Gastroesophageal sphincter (tissue), 3 donors: ENCODE measurements around the gene PLA2G4D.

Experiments
- EP300 ChIP-seq: sonication (generic); formaldehyde crosslinking; IDR thresholded peaks from one replicate; pipeline ENCODE4 v1.6.1; 2017; ENCODE audit warnings: antibody characterized with exemption, mild to moderate bottlenecking
- POLR2A ChIP-seq, 2 donors: fragments of 450-650 bp; IDR thresholded peaks; one replicate each; pipeline ENCODE4 v1.6.1; 2017; ENCODE audit warnings: antibody characterized with exemption in 2 of 2, mild to moderate bottlenecking in 2 of 2, moderate library complexity in 1 of 2
- TF ChIP-seq, protein P1 (sequence below), 4 experiments: fragments of 200-600 bp in 2 of 4; fragments of 450-650 bp in 2 of 4; sonication (generic) in 1 of 4; IDR thresholded peaks; one replicate each; pipeline ENCODE4 v1.5.1; 2017 to 2019; ENCODE audit warnings: antibody characterized with exemption in 4 of 4, mild to moderate bottlenecking in 2 of 4, moderate library complexity in 2 of 4

DNA sequence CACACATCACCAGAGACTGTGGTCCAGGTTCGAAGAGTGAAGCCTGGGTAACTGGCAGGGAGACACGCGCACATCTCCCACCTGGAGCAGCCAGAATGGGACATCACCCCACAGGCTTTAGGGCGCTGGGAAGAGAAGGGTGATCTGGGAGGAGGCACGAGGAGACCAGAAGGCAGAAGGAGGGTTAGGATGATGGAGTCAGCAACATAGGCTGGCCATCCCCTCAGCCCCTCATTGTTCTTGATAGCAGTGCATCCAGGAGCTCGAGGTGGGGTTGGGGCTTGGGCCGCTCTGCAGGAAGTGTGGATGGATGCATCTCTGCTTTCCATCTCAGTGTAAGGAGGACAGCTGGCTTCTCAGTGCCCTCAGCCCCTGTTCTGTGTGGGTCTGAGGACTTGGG, 46.9 kb upstream of the PLA2G4D start:
- TF ChIP-seq, protein P1, sequence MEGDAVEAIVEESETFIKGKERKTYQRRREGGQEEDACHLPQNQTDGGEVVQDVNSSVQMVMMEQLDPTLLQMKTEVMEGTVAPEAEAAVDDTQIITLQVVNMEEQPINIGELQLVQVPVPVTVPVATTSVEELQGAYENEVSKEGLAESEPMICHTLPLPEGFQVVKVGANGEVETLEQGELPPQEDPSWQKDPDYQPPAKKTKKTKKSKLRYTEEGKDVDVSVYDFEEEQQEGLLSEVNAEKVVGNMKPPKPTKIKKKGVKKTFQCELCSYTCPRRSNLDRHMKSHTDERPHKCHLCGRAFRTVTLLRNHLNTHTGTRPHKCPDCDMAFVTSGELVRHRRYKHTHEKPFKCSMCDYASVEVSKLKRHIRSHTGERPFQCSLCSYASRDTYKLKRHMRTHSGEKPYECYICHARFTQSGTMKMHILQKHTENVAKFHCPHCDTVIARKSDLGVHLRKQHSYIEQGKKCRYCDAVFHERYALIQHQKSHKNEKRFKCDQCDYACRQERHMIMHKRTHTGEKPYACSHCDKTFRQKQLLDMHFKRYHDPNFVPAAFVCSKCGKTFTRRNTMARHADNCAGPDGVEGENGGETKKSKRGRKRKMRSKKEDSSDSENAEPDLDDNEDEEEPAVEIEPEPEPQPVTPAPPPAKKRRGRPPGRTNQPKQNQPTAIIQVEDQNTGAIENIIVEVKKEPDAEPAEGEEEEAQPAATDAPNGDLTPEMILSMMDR (IDR thresholded peaks at IDR 0.05) = no peak
- TF ChIP-seq POLR2A (IDR thresholded peaks at IDR 0.05) (no peak), EP300 (no peak)
